Measurements from ENCODE around the gene NUP93. TPM values are rescaled to one million over a fixed set of nuclear protein-coding genes. Genes with fewer than 3 reads are reported as not detected.
"Not testable (repeated sequence)": the region's sequence is repeated elsewhere in the genome, so short reads cannot be mapped to it uniquely, and the experiment has no call there.

NUP93 gene
- total RNA-seq, 3 donors from 2014 or later, result 29.4 to 48.8 (median 32.6) TPM

GRCh38 chr16:56736476-56736875, 6.5 kb downstream of the NUP93 start:
- H3K9me3 ChIP-seq, result no peaks in the 10 kb centered on the region
- TF ChIP-seq POLR2A (IDR thresholded peaks at IDR 0.05) (no peak), POLR2AphosphoS5 (IDR thresholded peaks at IDR 0.05) (no peak), CTCF (IDR thresholded peaks at IDR 0.05) (no peak)
- H3K27me3 ChIP-seq, result no peaks in the 10 kb centered on the region
- no peak overlapping the region for H3K27ac ChIP-seq
- H3K4me1 ChIP-seq, result no peaks in the 10 kb centered on the region
- intact Hi-C loops (cut with DNase I; ENCODE audit: low total_unique reads), result no loop called here
- no peak for DNase-seq (ENCODE audit: low spot score in 2 of 2)
- H3K36me3 ChIP-seq, result no peaks in the 10 kb centered on the region
- H3K4me3 ChIP-seq, result no peak overlapping the region

- Histone ChIP-seq H3K4me1 (no peaks in the 10 kb centered on the region), H3K36me3 (no peaks in the 10 kb centered on the region), H3K27ac (no peak overlapping the region), H3K4me3 (no peak overlapping the region), H3K27me3 (no peaks in the 10 kb centered on the region), H3K9me3 (no peaks in the 10 kb centered on the region)
- TF ChIP-seq POLR2A (IDR thresholded peaks at IDR 0.05) (no peak), POLR2AphosphoS5 (IDR thresholded peaks at IDR 0.05) (no peak)
- no peak for DNase-seq (ENCODE audit: low spot score in 2 of 2)
- intact Hi-C loops (cut with DNase I; ENCODE audit: low total_unique reads), result no loop called here
These were observed 7.6 kb downstream of the NUP93 start for GRCh38 chr16:56737539-56737938.

GRCh38 chr16:56738221-56738620, 8.3 kb downstream of the NUP93 start:
- intact Hi-C loops (cut with DNase I; ENCODE audit: low total_unique reads), result no loop called here
- H3K4me3 ChIP-seq, result no peak overlapping the region

GRCh38 chr16:56739378-56739777, 9.4 kb downstream of the NUP93 start:
- intact Hi-C loops (cut with DNase I; ENCODE audit: low total_unique reads); H3K27ac ChIP-seq; H3K4me1 ChIP-seq: not testable (repeated sequence)

More at GRCh38 chr16:56738221-56738620, 8.3 kb downstream of the NUP93 start:
- TF ChIP-seq POLR2A (IDR thresholded peaks at IDR 0.05) (no peak), CTCF (IDR thresholded peaks at IDR 0.05) (no peak), POLR2AphosphoS5 (IDR thresholded peaks at IDR 0.05) (no peak)
- H3K27ac ChIP-seq, result no peak overlapping the region
- no peaks in the 10 kb centered on the region for H3K4me1 ChIP-seq
- no peaks in the 10 kb centered on the region for H3K27me3 ChIP-seq
- H3K36me3 ChIP-seq, result no peaks in the 10 kb centered on the region
- no peak for DNase-seq (ENCODE audit: low spot score in 2 of 2)
- H3K9me3 ChIP-seq, result no peaks in the 10 kb centered on the region

GRCh38 chr16:56741399-56741798, 11.5 kb downstream of the NUP93 start:
- no peaks in the 10 kb centered on the region for H3K27me3 ChIP-seq
- H3K27ac ChIP-seq, result no peak overlapping the region
- TF ChIP-seq CTCF (IDR thresholded peaks at IDR 0.05), result no peak
- TF ChIP-seq POLR2A (IDR thresholded peaks at IDR 0.05), result no peak
- TF ChIP-seq POLR2AphosphoS5 (IDR thresholded peaks at IDR 0.05), result no peak
- H3K36me3 ChIP-seq, result no peaks in the 10 kb centered on the region
- no peak overlapping the region for H3K4me3 ChIP-seq
- peaks cover 0 to 5% of the 10 kb centered on the region in 2 donors for H3K4me1 ChIP-seq
- H3K9me3 ChIP-seq, result no peaks in the 10 kb centered on the region
- intact Hi-C loops (cut with DNase I; ENCODE audit: low total_unique reads), result no loop called here
- no peak for DNase-seq (ENCODE audit: low spot score in 2 of 2)

More at GRCh38 chr16:56739378-56739777, 9.4 kb downstream of the NUP93 start:
- not testable (repeated sequence) for H3K27me3 ChIP-seq; DNase-seq (ENCODE audit: low spot score in 2 of 2); H3K9me3 ChIP-seq; H3K4me3 ChIP-seq; H3K36me3 ChIP-seq

GRCh38 chr16:56742030-56742984, 12.4 kb downstream of the NUP93 start:
- intact Hi-C loops (cut with DNase I; ENCODE audit: low total_unique reads), result no loop called here
- H3K4me3 ChIP-seq, result no peak overlapping the region
- no peaks in the 10 kb centered on the region for H3K27me3 ChIP-seq
- no peak for DNase-seq (ENCODE audit: low spot score in 2 of 2)
- peaks cover 0 to 5% of the 10 kb centered on the region in 2 donors for H3K4me1 ChIP-seq
- H3K9me3 ChIP-seq, result no peaks in the 10 kb centered on the region
- no peaks in the 10 kb centered on the region for H3K36me3 ChIP-seq
- H3K27ac ChIP-seq, result peak overlapping the region in 1 of 2 donors; percentile 17
- TF ChIP-seq POLR2AphosphoS5 (IDR thresholded peaks at IDR 0.05) (no peak), POLR2A (IDR thresholded peaks at IDR 0.05) (no peak), CTCF (IDR thresholded peaks at IDR 0.05) (no peak)
